H1 (cell line): ENCODE measurements around the gene DCLRE1A. TPM values are rescaled to one million over a fixed set of nuclear protein-coding genes. Genes with fewer than 3 reads are reported as not detected.

ENCODE experiments used
- ATF2 ChIP-seq: IDR thresholded peaks from 2 replicates; pipeline ENCODE4 v1.6.1; 2012; ENCODE audit warnings: low read length, inconsistent platforms
- HDAC6 ChIP-seq: IDR thresholded peaks from one replicate; pipeline ENCODE4 v1.7.1; 2012; ENCODE audit warnings: low read depth, mild to moderate bottlenecking, inconsistent platforms, low read length, moderate library complexity
- polyA plus RNA-seq, 7 experiments: library from polyadenylated mRNA; depleted of rRNA in 3 of 7; stranded (reverse) in 5 of 7; unstranded in 2 of 7; fragments of >200 nt in 5 of 7; fragments of 200-250 nt in 2 of 7; gene quantifications; 1 replicate in 5 of 7; 2 replicates in 1 of 7; 4 replicates in 1 of 7; pipeline versions ENCODE4 v1.2.1 to v1.2.3, GENCODE V29; 2011 to 2013; ENCODE audit warnings: missing spikeins in 2 of 7, mixed read lengths in 2 of 7
- total RNA-seq: library from RNA; stranded (reverse); fragmentation: NEBNext Ultra II Directional; extraction: Animal tissue kit (Norgen Biotek cat#: 25700); gene quantifications from 2 replicates; pipeline ENCODE4 v1.2.1, GENCODE V29; 2021

The DCLRE1A gene
- total and polyA plus RNA-seq, 2 of the 8 experiments (the other 6 are each of a cell fraction or from before 2014, with no cell fraction given) = 8.1 to 10.1 TPM

- no peak for TF ChIP-seq ATF2
- no peak for TF ChIP-seq HDAC6
These were observed 41.1 kb upstream of the DCLRE1A start (continued) for GRCh38 chr10:113895018-113895417.
